NCI-H146 (cell line): ENCODE results near the gene NBEAL2.

Experiments used
- DNase-seq: peaks from one replicate; lab custom pipeline; 2025; lab: John Stamatoyannopoulos, UW

NBEAL2 gene

GRCh38 chr3:47042231-47042791, 62.8 kb downstream of the NBEAL2 start:
- no peak for DNase-seq

GRCh38 chr3:47047069-47047468, 67.6 kb downstream of the NBEAL2 start:
- no peak for DNase-seq

GRCh38 chr3:47047673-47048072, 68.2 kb downstream of the NBEAL2 start:
- DNase-seq = no peak

- no peak for DNase-seq
Measured at GRCh38 chr3:47054412-47054811, 74.9 kb downstream of the NBEAL2 start.

- no peak for DNase-seq
Measured at GRCh38 chr3:47056705-47057104, 77.2 kb downstream of the NBEAL2 start.

DNA sequence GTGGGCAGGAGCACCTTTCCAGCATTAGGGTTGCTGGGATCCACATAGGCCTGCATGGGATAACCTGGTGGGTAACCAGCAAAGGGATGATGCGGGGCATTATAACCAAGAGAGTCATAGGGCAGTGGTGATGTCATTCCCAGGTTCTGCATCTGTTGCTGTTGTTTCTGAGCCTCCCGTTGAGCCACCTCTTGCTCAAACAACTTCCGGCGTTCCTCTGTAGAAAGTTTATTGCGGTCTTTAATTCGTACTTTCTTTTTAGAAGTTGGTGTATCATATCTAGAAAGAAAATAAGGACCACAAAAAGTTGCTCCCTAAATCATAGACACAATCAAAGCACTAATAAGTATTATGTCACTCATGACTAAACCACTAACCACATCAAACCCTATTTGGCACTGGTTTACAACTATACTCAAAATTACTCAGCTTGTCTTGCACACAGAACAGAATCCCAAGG, 77.8 kb downstream of the NBEAL2 start:
- DNase-seq = no peak
